Measurements from ENCODE around the gene F7.

The F7 gene

DNA sequence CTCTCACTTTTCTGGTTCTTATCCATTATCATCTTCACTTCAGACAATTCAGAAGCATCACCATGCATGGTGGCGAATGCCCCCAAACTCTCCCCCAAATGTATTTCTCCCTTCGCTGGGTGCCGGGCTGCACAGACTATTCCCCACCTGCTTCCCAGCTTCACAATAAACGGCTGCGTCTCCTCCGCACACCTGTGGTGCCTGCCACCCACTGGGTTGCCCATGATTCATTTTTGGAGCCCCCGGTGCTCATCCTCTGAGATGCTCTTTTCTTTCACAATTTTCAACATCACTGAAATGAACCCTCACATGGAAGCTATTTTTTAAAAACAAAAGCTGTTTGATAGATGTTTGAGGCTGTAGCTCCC lies 14.2 kb downstream of the F7 start:
- no peak for DNase-seq

DNA sequence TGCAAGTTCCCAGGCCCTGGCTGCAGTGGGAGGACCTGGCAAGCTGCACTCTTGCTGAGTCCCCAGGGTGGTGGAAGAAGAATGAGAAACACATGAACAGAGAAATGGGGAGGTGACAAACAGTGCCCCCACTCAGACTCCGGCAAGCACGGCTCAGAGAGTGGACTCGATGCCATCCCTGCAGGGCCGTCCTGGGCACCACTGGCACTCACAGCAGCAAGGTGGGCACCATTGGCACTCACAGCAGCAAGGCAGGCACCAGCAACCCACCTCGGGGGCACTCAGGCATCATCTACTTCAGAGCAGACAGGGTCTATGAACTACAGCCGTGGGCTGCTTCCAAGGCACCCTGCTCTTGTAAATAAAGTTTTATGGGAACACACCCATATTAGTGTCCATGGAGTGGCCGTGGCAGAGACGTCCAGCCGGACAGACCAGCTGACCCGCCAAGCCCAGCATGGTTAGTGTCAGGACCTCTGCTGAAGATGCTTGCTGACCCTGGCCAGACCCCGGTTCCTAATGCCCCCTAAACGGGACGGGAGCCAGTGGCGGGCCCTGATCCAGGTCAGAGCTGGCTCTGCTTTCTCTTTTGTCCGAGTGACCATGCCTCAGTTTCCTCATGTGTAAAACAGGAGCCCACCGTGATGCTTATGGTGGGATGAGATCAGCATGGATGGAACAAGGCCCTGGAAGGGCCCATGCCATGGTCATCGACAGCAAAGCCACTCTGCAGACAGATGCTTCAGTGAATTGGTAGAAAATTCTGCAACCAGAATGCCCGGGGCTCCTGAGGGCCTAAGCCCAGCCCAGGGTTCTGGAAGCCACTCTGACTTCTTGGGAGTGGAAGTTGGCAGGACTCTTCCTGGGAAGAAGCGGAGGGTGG lies 14.9 kb downstream of the F7 start:
- no peak for DNase-seq

DNA sequence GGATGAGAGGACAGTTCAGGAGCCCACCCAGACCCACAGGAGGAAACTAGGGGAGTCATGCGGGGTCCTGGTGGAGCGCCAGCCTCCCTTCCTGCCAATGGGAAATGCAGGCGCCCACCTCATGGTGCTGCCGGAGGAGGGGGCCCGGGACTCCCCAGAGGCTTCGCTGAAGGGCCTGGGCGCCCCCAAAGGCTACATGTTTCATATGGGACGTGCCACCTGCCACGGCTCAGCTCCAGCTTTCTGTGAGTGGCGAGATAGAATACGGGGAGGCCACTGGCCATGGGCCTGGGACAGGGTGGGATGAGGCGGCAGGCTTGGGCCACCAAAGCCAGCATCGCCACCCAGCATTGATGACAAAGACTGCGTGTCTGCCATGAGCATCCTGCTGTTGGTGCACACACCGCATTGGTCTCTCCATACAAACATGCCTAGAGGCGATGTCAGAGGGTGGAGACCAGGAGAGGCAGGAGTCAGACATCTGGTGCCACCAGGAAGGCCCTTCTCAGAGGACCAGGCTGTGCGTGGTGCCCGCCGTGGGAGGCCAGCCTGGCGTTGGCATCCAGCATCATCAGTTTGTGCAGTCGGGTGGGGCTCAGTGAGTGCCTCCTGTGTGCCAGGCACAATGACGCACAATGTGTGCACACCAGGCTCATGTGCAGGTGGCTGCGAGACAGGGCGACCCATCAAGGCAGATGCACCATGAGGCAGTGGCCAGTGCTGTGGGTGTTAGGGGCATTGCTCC lies 15.8 kb downstream of the F7 start:
- no peak for DNase-seq

DNA sequence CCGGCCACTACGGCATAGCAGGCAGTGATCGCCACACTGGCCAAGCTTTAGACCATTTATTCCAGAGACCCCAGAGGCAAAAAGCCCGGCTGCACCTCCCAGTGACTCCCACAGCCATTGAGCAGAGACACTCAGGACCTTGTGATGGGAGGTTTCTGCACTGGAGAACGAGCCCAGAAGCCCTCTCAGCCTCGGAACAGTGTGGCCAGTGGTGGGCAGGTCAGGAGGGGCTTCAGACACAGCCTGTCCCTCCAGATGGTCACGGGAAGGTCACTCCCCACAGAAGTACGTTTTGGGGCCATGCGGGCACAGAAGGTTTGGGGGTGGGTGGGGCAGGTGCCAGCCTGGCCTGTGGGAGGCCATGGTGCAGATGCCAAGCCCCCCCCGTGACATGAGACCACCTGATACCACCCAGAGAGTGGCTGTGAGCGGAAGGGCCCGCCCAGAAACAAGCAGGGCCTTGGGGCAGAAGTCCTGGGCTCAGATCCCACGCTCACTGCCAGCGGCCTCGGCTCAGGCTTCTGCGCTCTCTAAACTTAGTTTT lies 16.4 kb downstream of the F7 start:
- no peak for DNase-seq

DNA sequence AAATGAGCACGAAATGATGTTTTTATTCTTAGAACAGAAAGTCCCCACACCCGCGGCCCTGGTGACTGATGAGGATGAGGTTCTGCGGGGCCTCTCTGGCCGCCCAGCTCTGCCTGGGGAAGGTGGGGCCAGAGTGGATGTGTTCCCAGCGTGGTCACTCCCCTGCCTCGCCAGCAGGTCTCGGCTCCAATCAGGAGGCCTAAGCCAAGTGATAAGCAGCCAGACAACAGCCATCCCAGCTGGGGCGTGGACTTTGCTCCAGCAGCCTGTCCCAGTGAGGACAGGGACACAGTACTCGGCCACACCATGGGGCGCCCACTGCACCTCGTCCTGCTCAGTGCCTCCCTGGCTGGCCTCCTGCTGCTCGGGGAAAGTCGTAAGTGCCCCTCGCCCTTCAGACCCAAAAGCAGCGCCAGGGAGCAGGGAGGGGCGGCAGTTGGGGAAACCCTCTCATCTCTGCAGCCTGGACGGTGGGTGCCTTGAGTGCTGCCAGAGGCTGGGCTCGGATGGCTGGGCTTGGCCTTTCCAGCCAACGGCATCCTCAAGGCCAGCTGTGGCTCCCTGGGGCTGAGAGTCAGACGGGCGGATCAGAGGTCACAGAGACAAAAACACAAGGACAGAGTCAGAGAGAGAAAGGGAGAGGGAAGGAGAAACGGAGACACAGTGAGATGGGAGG lies 17.1 kb downstream of the F7 start, which contains the start of gene F10:
Gene F10 (plus strand): TSS at position 250 of the 676 bp plus-strand sequence. CDS start 57 bp downstream, at position 307.
- DNase-seq: no peak

DNA sequence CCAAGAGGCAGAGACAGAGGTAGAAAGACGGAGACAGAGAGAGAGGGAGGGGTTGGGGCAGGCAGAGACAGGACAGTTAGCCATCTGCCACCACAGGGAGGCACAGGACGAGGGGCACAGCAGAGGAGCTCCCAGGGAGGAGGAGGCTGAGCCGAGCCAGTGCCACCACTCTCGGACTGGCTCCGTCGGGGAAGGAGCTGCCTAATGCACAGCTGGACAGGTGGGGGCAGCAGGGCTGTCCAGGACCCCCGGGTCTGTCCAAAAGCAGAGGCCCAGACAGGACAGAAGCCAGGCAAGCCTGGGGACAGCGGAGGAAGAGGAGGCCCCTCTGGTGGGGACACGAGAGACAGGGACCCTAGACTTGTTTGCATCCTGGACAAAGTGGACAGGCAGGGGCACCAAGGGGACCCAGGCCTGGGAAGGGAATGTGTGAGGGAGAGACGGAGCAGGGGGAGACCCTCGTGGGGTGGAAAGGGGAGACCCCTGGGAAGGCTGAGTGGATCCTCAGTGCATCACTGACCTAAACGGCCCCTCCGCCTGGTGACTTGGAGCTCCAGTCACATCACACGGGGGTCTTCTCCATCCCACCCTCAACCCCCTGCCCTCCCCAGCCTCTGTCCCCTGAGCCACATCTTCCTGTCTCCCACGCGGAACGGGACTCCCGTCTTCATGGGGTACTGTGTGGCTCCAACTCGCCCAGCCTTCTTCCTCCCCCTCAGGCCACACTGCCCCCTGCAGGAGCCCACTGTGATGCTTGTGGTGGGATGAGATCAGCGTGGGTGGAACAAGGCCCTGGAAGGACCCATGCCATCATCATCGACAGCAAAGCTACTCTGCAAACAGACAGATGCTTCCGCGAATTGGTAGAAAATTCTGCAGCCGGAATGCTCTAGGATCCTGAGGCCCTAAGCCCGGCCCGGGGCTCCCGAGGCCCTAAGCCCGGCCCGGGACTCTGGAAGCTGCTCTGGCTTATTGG lies 17.9 kb downstream of the F7 start:
- DNase-seq: no peak

DNA sequence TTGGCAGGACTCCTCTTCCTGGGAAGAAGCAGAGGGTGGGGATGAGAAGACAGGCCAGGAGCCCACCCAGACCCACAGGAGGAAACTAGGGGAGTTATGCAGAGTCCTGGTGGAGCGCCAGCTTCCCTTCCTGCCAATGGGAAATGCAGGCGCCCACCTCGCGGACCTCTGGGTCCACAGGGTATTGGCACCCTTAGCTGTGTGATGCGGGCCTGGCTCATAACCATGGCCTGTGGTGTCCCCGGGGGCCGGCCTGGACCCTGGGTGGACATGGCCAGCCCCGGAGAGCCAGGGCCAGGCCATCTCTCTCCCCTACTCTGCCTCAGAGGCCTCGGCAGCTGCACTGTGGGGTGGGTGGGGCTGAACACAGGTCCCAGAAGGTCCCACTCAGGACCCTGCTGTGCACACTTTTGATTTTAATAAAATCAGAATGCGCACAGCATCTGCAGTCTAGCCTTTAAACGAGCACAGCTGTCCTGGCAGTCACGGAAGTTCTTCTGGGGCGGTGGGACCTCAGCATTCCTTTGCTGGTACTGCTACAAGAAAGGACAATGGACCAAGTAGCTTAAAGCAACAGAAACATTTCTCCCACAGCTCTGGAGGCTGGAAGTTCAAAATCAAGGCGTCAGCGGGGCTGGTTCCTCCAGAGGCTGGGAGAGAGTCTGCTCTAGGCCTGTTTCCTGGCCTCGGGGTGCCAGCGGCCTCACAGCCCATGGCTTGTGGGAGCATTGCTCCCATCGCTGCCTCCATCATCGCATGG lies 18.8 kb downstream of the F7 start:
- no peak for DNase-seq

DNA sequence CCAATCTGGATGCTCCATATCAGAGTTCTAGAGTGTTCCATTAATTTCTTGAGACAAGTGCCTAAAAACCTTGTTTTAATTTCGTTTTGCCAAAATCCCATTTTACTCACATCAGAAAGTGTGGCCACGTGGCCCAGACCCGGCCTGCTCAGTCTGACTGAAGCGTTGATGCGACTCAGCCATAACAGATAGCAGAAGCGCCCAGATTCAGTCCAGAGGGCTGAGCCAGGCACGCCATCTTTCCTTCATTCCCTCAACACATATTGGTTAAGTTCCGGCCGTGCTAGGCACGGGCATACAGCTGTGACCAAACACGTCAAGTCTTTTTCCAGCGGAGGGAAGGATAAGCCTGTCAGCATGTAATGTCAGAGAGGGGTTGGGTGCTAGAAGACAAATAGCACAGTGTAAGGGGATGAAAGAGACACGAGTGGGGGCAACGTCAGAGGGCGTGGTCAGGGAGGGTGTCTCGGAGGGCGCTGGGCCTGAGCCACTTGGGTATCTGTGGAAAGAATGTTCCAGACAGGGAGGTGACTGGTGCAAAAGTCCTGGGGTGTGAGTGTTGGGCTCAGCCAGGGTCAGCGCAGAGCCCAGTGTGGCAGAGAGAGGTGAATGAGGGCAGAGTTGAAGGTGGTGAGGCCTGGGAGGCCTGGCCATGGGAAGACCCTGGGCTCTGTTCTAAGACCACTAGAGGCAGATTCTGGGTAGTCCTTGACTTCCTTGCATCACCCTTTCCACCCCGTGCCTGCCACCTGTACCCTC lies 20.1 kb downstream of the F7 start:
- no peak for DNase-seq

DNA sequence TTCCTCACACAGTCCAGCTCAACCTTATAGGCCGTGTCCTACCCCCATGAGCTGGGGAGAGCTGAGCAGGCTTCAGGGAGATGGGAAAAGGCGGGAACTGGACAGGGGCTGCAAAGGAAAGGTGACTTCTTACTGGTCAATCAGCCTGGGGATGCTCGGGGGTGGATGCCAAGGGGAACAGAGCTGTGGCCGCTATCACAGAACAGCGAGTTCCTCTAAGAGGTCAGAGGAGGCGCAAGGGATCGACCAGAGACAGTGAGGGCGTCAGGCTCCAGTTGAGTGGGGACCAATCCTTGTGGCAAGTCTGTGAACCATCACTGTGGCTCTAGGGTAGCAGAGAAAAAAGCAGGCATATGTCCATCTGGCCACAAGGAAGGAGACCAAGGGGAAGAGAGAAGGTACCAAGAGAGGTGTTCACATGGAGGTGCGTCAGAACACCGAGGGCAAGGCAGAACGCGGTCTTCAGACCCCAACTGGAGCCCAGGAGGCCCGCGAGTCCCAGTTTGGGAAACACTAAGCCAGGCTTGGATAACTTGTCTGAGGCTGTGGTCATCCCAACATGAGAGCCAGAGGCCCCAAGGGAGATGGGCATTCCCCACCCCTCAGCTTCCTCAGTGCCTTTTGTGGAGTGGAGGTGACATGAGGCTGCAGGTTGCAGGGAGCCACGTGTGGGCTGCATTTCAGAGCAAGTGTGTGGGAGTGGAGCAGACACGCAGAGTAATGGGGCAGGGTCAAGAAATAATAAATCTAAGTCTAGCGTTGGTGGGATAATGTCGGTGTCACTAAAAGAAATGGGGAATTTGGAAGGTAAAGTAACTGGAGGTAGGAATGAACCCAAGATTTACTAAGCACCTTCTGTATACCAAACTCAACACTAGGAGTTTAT lies 20.9 kb downstream of the F7 start:
- no peak for DNase-seq

DNA sequence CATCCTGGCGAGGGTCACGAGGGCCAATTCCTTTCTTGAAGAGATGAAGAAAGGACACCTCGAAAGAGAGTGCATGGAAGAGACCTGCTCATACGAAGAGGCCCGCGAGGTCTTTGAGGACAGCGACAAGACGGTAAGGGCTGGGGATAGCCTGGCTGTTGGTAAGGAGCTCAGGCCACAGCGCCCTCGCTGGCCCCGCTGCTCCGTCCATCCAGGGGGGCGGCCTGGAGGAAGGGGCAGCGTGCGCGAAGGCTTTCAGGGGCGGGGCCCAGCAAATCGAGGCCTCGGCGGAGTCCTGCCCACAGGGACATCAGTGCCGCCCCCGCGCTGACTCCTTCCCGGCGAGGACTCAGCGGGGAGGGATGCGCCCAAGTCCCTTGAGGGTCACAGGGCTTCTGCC lies 23.9 kb downstream of the F7 start:
- no peak for DNase-seq

DNA sequence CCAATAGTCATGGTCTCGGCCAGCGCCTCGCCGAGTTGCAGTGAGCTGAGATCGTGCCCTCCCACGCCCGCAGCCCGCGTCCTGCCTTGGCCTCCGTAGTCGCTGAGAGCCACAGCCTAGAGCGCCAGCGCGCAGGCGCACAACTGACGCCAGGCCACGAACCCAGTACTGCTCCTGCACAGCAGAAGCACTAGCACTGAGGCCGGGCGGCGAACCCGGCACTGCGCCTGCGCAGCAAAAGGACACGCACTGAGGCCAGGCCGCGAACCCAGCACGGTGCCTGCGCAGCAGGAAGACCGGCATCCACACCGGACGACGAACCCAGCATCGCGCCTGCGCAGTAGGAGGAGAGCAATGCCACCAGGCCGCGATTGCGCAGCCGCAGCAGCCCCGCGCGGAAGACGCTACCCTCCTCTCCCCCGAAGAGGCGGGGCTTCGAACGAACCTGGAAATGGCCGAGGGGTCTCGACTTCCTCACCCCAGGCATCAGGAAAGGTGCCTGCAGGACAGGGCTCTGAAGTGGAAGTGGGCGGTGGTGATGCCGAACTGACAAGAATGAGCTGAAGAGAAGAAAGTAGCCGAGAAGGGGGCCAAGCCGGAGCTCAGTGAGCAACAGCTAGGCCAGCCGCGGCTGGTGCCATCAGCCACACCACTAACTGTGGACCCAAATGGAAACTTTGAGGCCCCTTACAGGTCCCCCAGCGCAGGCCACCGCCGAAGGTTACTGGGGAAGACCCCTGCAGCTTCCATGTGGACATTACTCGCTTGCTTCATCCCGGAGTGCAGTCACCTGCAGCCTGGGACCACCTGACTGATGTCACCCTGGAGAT lies 24.5 kb downstream of the F7 start:
- DNase-seq: no peak

DNA sequence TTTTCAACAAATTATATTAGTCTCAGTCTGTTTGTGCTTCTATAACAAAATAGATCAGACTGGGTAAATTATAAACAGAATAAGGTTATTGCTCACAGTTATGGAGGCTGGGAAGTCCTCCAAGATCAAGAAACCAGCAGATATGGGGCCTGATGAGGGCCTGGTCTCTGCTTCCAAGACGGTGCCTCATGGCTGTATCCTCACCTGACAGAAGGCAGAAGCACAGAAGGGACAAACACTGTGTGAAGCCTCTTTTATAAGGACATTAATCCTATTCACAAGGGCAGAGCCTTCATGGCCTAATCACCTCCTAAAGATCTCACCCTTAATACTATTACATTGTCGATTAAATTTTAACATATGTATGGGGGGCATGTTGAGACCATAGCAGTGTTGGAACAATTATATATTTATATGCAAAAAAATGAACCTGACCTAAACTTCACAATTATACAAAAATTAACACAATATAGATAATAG lies 29.7 kb downstream of the F7 start:
- DNase-seq: no peak

DNA sequence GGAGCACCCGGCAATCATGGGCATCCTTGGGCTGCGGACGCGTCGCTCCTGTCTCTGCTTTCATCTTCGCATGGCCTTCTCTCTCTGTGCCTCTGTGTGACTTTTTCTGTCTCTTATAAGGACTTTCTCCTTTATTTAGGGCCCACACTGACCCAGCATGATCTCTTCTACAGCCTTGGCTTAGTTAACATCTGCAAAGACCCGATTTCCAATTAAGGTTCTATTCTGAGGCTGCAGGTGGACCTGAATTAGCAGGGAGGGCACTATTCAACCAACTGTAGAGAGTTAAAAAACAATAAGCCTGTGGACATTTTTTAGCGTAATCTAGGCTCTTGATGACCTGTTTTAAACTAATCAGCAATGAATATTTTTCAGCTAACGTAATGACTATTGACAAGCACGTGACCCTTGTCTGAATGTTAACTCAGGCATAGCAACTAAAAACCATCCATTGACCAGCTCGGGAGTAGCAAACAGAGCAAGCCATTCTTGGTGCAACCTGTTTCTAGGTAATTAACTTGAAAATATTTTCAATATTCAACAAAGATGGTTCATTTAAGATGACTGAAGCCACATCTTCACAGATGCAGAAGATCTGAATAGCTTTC lies 32.2 kb downstream of the F7 start:
- DNase-seq: no peak

DNA sequence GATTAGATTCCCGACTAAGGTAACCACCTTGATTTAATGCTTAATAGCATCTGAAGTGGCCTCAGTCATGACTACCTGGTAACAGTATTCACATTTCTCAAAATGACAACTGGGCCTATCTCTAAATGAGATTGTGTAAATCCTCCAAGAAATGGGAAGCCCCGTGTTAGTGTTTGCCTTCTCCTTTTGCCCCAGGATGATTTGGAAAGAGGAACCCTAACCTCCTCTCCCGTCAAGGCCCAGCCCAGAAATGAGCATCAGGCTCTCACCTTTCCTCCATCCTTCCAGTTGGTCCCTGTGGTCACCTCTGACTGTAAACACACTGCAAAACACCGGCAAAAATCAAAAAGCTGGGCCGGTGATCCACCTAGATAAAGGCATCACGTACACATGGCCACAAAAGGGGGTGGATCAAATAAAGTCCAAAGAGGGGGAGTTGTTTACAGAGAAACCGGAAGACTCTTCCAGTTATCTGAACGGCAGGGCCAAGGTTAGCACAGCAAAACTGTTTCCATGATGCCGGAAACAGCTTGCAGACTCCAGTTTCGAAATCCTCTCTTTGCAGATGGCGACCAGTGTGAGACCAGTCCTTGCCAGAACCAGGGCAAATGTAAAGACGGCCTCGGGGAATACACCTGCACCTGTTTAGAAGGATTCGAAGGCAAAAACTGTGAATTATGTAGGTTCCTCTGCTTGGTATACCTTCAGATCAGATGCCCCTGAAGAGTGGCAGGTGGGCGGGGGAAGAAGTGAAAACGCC lies 33.4 kb downstream of the F7 start:
- no peak for DNase-seq

DNA sequence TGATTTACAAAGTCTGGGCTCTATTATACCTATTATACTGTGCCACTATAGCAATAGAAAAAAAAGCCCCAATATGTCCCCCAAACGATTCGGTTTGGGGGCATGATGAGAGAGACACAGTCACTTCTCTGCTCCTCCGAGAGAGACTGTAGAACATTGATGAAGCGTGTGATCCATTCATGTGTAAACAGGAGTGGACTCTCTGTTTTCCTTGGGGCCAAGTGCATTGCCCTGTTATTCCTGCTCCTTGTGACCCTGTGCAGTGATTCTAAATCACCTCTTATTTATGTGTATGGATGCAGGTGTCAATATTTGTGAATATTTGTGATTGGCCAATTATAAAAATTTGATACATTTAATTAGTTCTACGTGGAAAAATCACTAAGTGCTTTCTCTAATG lies 34.0 kb downstream of the F7 start:
- DNase-seq: no peak

DNA sequence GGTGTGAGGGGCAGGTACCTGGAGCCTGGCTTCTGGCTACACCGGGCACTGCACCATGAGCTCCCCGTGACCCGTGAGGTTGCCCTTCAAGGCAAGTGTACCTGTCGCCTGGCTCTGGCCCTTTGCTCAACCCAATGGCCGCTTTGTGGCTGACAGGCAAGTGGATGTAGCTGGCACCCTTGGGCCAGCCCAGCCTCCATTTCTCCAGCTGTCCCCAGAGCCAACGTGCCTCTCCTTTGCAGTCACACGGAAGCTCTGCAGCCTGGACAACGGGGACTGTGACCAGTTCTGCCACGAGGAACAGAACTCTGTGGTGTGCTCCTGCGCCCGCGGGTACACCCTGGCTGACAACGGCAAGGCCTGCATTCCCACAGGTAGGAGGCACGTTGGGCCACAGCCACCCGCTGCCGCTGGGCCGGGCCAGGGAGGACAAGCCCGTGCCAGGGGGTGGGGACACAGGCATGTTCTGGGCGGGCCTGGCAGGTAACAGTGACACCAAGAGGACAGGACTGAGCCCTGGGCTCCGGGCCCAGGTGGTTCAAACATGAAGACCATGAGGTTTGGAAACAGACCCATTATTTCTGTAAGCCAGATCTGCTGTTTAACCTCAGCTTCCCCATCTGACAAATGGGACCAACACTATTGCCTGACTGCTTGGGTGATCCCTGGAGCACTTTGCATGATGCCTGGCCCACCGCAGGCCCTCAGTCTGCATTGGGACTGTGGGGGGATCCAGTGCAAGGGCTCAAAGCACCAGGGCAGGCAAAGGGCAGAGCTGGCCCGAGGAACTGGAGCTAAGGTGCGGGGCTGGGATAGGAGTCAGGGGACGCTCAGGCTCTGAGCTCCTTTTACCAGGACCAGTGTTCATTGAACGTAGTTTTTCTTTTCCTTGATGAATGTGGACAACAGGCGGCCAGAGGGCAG lies 35.3 kb downstream of the F7 start:
- DNase-seq: no peak

Measured in hippocampal formation (tissue), 2 donors.